C1 segment of cervical spinal cord (tissue), 14 donors: ENCODE measurements around the gene CERS1.

Source experiments
- DNase-seq, 14 donors: peaks; one replicate each; lab custom pipeline; 2025; lab: John Stamatoyannopoulos, UW

The CERS1 gene

DNA sequence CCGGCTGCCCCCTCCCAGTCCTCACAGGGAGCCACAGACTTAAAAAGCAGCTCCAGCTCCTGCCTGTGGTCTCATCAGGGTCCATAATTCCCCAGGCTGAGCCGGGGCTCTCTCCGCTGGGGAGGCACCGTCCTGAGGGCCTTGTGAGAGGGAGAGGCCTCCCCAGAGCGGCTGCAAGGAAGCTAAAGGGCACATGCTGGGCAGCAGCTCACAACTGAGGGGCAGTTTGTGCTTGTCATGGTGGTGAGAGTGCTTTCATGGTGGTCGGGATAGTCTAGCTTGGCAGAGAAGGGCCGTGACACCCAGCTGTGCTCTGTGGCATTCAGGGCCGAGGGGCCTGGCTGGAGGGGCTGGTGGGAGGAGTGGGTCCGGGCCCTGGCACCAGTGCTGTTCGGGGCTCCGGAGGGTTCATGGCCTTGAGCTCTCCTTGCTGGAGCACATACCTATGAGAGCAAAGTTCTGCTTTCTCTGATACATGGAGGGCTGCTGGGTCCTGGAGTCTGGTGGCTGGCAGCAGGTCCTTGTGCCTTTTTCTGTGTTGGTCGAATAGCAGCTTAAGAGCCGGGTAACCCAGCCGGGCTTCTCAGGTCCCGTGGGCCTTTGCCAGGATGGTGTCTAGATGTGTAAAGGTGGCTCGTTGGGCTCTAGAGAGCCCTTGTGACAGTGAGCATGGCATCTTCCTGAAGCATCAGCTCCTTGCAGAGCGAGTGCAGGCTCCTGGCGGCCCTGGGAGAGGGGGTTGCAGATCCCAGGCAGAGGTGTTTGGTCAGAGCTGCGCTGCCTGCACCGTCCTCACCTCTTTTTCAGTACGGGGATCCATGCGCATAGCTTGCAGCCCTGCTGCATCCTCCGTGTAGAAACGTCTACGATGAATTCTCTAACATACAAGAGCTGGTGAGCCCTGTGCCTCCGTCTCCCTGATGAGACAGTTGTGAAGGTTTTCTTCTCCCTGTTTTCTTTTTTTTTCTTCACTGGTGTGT is 55.4 kb downstream of the CERS1 start:
- DNase-seq, result peak in 1 of 14 donors; percentile 50

DNA sequence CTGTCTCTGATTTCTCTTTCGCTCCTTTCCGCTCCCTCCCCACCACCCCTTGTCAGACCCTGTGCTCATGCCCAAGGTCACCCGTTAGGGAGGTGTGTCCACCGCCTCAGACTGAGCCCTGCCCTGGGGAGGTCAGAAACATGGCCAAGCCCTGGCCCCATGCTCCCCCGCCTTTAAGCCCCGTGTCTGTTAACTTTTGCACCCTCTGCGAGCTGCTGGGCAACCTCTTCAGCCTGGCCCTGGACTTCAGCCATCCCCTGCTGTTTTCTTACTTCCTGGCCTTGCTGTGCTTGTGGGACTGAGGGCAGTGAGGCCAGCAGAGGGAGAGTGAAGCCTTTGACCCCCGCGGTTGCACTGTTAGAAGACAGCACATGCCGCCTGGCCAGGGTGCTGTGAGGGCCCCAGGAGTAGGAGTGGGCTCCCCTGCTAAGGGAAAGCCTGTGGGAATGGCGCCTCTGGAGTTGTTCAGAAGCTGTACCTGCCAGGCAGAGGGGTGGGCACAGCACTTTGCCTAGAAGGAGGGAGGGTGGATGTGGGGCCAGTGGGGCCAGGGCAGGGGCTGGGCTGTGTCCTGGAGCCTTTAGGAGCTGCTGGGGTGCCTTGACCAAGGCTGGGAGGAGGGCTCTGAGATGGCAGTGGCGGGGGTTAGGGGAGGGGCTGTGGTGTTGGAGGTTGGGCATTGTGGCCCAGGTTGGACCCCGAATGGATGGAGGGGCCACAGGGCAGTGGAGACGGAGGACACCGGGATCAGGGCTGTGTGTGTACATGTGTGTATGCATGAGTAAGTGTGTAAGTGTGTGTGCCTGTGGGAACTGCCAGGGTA is 56.3 kb downstream of the CERS1 start:
- no peak for DNase-seq

DNA sequence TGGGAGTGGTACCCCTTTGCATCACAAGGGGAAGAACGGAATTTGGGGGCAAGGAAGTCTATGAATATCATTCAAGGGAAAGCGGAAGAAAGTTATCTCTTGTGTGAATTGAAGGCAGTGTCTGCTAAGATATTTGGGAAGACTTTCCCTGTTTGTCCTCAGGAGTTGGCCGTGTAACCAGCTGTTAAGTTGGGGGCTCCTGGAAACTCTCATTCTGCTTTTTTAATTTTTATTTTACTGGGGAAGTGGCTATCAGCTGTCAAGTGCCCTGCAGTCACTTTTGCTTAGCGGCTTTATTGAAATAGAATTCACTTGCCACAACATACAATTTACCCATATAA is 61.3 kb downstream of the CERS1 start:
- DNase-seq, result no peak

DNA sequence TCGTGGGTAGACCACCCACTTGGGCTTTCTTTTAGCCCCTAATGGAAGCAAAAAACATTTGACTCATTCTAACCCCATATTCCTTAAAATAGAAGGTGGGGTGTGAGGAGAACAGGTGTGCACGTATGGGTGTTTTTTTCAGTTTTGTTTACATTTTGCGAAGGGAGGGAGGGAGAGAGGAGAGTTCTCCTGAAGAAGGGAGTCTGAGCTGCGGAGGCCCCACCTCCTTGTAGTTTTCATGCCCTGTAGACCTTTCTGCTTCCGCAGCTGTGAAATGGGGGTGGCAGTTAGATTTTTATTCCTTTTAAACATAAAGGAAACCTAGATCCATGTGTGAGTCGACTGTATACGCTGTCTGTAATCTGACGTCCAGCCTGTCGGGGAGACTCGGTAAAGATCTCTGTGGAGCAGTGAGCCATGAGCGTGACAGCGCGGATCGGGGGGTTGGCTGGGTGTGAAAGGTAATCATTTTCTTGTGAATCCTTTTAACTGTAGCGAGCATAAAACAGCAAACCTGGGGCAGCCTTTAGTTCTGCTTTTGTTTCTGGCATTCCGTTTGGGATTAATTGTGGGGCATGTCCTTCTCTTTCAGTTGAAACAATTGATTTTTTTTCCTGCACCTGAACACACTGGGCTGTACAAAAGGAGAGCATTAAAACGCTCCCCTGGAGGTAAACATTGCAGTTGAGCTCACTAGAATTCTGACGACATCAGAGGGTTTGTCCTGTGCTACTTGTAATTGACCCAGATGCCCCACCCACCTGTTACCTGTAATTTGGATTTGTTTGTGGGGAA is 61.9 kb downstream of the CERS1 start:
- no peak for DNase-seq

DNA sequence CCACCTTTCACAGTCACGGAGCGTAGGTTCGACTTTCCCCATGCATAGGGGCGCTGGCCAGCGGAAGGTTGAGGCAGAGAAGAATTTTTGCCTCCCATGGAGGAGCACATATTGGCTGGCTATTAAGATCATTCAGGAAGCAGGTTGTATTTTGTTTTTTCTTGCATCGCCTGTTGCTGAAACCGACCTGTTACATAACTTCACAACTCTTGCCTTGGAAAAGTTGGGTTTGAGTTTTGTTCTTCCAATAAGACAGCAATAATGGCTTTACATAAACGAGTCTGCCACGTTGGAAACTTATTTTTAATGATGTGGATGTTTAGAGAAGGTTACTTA is 62.8 kb downstream of the CERS1 start:
- DNase-seq, result no peak

DNA sequence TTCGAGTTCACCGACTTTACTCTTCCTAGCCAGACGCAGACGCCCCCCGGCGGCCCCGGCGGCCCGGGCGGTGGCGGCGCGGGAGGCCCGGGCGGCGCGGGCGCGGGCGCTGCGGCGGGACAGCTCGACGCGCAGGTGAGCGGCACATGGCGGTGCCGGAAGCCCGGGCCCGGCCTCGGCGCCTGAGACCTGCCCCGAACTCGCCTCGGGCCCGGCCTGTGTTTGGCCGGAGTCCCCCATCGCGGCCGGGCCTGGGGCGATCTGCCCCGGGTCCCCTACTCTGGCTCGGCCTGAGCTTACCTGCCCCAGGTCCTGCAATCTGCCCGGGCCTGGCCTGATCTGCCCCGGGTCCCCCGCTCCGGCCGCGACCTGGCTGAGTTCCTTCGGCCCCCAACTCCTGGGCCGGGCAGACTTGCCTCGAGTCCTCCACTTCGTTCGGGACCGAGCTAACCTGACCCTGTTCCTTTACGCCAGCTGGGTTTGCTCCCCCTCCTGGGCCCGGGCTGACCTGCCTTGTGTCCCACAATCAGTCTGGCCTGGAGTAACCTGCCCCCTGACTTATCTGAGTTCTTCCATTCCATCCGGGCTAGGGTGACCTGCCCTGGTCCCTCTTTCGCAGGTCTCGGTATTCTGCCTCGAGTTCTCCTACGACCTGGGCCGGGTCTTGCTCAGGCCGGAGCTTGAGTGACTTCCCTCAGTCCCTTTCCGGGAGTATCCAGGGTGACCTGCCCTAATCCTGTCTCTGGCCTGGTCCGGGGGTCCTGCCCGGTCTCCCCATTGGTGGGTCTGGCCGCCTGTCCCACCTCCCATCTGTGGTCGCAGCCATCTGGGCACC is 63.4 kb downstream of the CERS1 start:
- no peak for DNase-seq

DNA sequence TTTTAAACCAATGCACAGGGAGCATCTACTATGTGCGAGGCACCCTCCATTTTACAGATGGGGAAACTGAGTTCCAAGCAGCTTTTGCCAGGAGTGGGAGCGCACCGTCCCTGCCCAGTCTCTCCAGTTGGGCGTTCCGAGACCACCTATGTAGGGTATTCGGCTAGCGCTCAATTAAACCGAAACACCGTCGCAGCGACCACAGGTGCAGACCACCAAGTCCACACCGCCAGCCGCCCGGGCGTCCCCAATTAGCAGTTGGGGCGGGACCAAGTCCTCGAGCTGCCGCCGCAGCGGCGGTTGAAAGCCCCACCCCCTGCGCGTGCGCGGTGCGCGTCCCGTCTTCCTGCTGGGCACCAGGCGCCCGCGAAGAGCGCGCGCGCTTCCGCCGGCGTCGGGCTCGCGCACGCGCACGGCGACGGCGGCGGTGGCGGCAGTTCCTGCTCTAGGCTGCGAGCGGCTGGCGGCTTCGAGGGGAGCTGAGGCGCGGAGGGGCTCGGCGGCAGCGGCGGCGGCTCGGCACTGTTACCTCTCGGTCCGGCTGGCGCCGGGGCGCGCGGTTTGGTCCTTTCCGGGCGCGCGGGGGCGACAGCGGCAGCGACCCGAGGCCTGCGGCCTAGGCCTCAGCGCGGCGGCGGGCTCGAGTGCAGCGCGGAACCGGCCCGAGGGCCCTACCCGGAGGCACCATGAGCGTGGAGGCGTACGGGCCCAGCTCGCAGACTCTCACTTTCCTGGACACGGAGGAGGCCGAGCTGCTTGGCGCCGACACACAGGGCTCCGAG is 64.2 kb downstream of the CERS1 start, which contains the start of gene UPF1:
TSS of gene UPF1 (plus strand) at position 436 of the 782 bp plus-strand sequence. CDS start at position 687, 251 bp downstream.
- peak; percentile 20 to 95 (median 80) for DNase-seq

DNA sequence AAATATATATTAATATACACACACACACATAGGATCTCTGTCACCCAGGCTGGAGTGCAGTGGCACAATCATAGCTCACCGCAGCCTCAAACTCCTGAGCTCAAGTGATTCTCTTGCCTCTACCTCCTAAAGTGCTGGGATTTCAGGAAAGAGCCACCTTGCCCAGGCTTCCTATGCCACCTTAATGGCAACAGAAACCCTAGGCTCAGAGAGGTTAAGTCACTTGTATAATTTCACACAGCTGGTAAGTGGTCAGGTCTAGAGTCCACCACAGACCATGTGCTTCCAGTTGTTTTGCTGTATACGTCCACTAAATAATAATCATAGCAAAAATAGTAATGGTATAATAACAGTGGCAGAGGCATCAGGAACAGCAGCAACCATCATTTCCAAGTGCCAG is 65.5 kb downstream of the CERS1 start:
- no peak for DNase-seq

DNA sequence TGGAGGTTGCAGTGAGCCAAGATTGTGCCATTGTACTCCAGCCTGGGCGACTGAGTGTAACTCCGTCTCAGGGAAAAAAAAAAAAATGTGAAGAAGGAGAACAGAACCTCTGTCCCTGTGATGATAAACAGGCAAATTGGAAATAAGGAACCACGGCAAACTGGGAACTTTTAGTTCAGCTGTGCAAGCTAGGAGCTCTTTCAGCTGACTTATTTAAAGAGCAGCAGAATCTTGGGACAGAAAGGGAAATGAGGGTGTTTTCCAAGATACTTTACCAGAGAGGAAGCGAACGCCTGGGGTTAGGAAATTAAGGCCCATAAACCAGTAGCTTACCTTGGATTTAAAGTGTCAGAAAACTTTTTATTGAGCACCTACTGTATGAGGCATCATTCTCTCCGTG is 67.2 kb downstream of the CERS1 start:
- no peak for DNase-seq
